HepG2 (cell line): ENCODE results near the gene SNCAIP. TPM values are rescaled to one million over a fixed set of nuclear protein-coding genes. Genes with fewer than 3 reads are reported as not detected.

Source experiments
- ATAC-seq: fragments of 200-7000 bp; cut with Tn5 transposase; 3 replicates; pipeline ENCODE4 v1.9.1; 2020; ENCODE audit warnings: mild to moderate bottlenecking, moderate library complexity
- BruUV-seq: library from RNA; stranded (reverse); fragments of 400-500 nt; replicated peaks from 2 replicates; lab custom pipeline; 2021; lab: Mats Ljungman, UMichigan
- CTCF ChIA-PET: fragments of 300-600 bp; formaldehyde crosslinking; extraction: SDS; loops from one replicate; lab custom pipeline; 2021; ENCODE audit warnings: low total read pairs, inconsistent platforms, low intra/inter-chr PET ratio; lab: Yijun Ruan, JAX
- POLR2A ChIA-PET: fragments of 350-600 bp; sonication (Branson Sonifier 250); formaldehyde crosslinking; loops from one replicate; lab custom pipeline; 2020; ENCODE audit warnings: antibody characterized with exemption, inconsistent platforms; lab: Yijun Ruan, JAX
- DNase-seq: peaks from one replicate; pipeline ENCODE4 v3.0.0-alpha.2; 2015; ENCODE audit warnings: low spot score
- FAIRE-seq: peaks from 3 replicates; lab custom pipeline; 2011; peaks lifted over from hg19 to GRCh38; lab: Jason Lieb, UNC
- H2AFZ ChIP-seq: one replicate; pipeline ENCODE4 v1.6.1; 2011; ENCODE audit warnings: low read length, inconsistent platforms
- H3K27ac ChIP-seq: fragments of 300-600 bp; 3 replicates; pipeline ENCODE4 v1.8.0; 2011; ENCODE audit warnings: mixed run types, mild to moderate bottlenecking, mixed read lengths, low read length, inconsistent platforms; ENCODE audit not compliant: insufficient read depth; ENCODE audit errors: extremely low read length
- H3K27me3 ChIP-seq, 2 experiments: fragments of 200-600 bp in 1 of 2; 2 replicates in 1 of 2; 3 replicates in 1 of 2; pipeline versions ENCODE4 v1.6.0 to v1.8.0; 2011; ENCODE audit warnings: low read length in 2 of 2, mild to moderate bottlenecking in 2 of 2, moderate library complexity in 2 of 2, inconsistent platforms in 1 of 2; ENCODE audit not compliant: insufficient read depth in 2 of 2, control insufficient read depth in 1 of 2
- H3K36me3 ChIP-seq, 2 experiments: fragments of 200-600 bp in 1 of 2; replicated peaks in 1 of 2; 2 replicates in 1 of 2; 3 replicates in 1 of 2; pipeline versions ENCODE4 v1.5.1 to v1.8.0; 2011; ENCODE audit warnings: low read length in 2 of 2, inconsistent platforms in 1 of 2; ENCODE audit not compliant: insufficient read depth in 2 of 2, control insufficient read depth in 1 of 2
- H3K4me1 ChIP-seq: 2 replicates; pipeline ENCODE4 v1.5.1; 2012; ENCODE audit warnings: low read length, inconsistent platforms; ENCODE audit not compliant: insufficient read depth
- H3K4me2 ChIP-seq: 2 replicates; pipeline ENCODE4 v1.6.0; 2011; ENCODE audit warnings: low read depth, low read length, inconsistent platforms
- H3K4me3 ChIP-seq, 3 experiments: fragments of 200-600 bp in 1 of 3; sonication (generic), shearing (Covaris generic) in 1 of 3; replicated peaks in 1 of 3; 2 replicates each; pipeline ENCODE4 v1.5.1; 2011 to 2016; ENCODE audit warnings: low read length in 3 of 3, inconsistent platforms in 2 of 3, low read depth in 2 of 3, mild to moderate bottlenecking in 2 of 3, control low read depth in 1 of 3, mixed read lengths in 1 of 3; ENCODE audit not compliant: insufficient read depth in 1 of 3
- H3K79me2 ChIP-seq: one replicate; pipeline ENCODE4 v1.6.1; 2011; ENCODE audit warnings: low read length, inconsistent platforms; ENCODE audit not compliant: insufficient read depth
- H3K9ac ChIP-seq: 2 replicates; pipeline ENCODE4 v1.6.0; 2011; ENCODE audit warnings: mild to moderate bottlenecking, low read depth, low read length, inconsistent platforms; ENCODE audit not compliant: insufficient read depth
- H3K9me3 ChIP-seq: 2 replicates; pipeline ENCODE4 v1.5.1; 2012; ENCODE audit warnings: mild to moderate bottlenecking, low read length
- H4K20me1 ChIP-seq: 2 replicates; pipeline ENCODE4 v1.6.0; 2011; ENCODE audit warnings: inconsistent platforms, mild to moderate bottlenecking, low read length, moderate library complexity; ENCODE audit not compliant: insufficient read depth
- CEBPB ChIP-seq: IDR thresholded peaks from 2 replicates; pipeline ENCODE4 v1.6.1; 2011; ENCODE audit warnings: low read depth, low read length, improper control_type of control experiment, borderline replicate concordance
- KDM5A ChIP-seq: fragments of 200-600 bp; sonication (generic); IDR thresholded peaks from 2 replicates; pipeline ENCODE4 v1.7.0; 2018; ENCODE audit warnings: antibody characterized with exemption, mild to moderate bottlenecking, low read length, borderline replicate concordance
- NR2C2 ChIP-seq: sonication (generic); formaldehyde crosslinking; IDR thresholded peaks from 2 replicates; pipeline ENCODE4 v1.4.0; 2020; ENCODE audit warnings: missing genetic modification reagents, mild to moderate bottlenecking, moderate library complexity, borderline replicate concordance
- ZFP36L2 ChIP-seq: sonication (generic); formaldehyde crosslinking; IDR thresholded peaks from 2 replicates; pipeline ENCODE4 v1.4.0; 2020; ENCODE audit warnings: missing genetic modification reagents
- ZNF10 ChIP-seq: sonication (generic); formaldehyde crosslinking; IDR thresholded peaks from 2 replicates; pipeline ENCODE4 v1.4.0; 2020; ENCODE audit warnings: mild to moderate bottlenecking, low read depth, missing genetic modification reagents, borderline replicate concordance
- WGBS: methylation state at CpG from one replicate; pipeline ENCODE4 v1.1.6; 2017; ENCODE audit warnings: low lambda C conversion rate; 5-methylcytosine and 5-hydroxymethylcytosine counted together
- in situ Hi-C: cut with HindIII; loops from 2 replicates; pipeline ENCODE4 v1.10.0; 2017; ENCODE audit warnings: low pct_unique_long_range_greater_than_20kb; ENCODE audit not compliant: extremely low pct_ligation_motif_present
- intact Hi-C: fragments of 100-400 bp; cut with micrococcal nuclease; formaldehyde crosslinking; loops from one replicate; pipeline ENCODE4 v1.10.0; 2022; ENCODE audit not compliant: unreplicated experiment
- polyA plus RNA-seq, 8 experiments: library from polyadenylated mRNA; depleted of rRNA in 3 of 8; stranded (reverse) in 7 of 8; unstranded in 1 of 8; fragments of >200 nt; fragmentation: Illumina TruSeq in 4 of 8; extraction: Trizol in 4 of 8; gene quantifications; 2 replicates each; pipeline versions ENCODE4 v1.2.1 to v1.2.3, GENCODE V29; 2011 to 2016; ENCODE audit warnings: low read depth in 4 of 8, missing spikeins in 1 of 8, mixed read lengths in 1 of 8; ENCODE audit not compliant: insufficient read depth in 1 of 8
- total RNA-seq, 5 experiments: library from RNA; depleted of rRNA; stranded (reverse); fragments of >200 nt; fragmentation: Illumina TruSeq; extraction: Trizol; gene quantifications; 2 replicates each; pipeline ENCODE4 v1.2.3, GENCODE V29; 2016; ENCODE audit warnings: low read depth in 1 of 5
- TF ChIP-seq, protein P1 (sequence below): sonication (generic); formaldehyde crosslinking; IDR thresholded peaks from 2 replicates; pipeline ENCODE4 v1.5.1; 2020; ENCODE audit warnings: mild to moderate bottlenecking, missing genetic modification reagents, moderate library complexity
- TF ChIP-seq, protein P2 (sequence below): sonication (generic); formaldehyde crosslinking; IDR thresholded peaks from 2 replicates; pipeline ENCODE4 v1.4.0; 2020; ENCODE audit warnings: missing genetic modification reagents, borderline replicate concordance
- TF ChIP-seq, protein P3 (sequence below): IDR thresholded peaks from 2 replicates; pipeline ENCODE4 v1.6.1; 2012; ENCODE audit warnings: inconsistent platforms

Gene SNCAIP
- total and polyA plus RNA-seq, 2 of the 13 experiments (the other 11 are each of a cell fraction or from before 2014, with no cell fraction given): not detected

DNA sequence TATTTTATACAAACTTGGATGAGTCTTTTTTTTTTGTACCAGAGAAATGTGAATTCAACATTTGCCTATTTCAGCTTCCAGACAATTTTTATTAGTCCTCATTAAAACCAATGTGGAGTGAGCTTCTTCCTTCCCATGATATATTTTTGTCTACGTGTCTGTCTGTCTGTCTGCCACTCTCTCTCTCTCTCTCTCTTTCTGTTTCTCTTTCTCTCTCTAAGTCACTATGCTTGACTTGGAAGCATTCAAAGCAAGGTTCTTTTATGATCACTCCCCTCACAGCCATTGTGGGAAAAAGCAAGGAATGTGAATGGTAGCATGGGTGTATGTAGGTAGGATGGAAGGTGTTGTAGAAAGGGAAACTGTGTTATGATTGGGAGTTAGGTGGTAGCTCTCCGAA lies 80.2 kb downstream of the SNCAIP start:
- intact Hi-C loops: loop anchor here (1.0 kb wide), 1 partner anchor 46 kb away; no protein-coding TSS in a partner anchor
- FAIRE-seq (no peak), DNase-seq (no peak), ATAC-seq (no peak)
- Histone ChIP-seq H3K27me3 (no peaks in the 10 kb centered on the region), H3K4me1 (no peaks in the 10 kb centered on the region), H3K27ac (no peak overlapping the region), H3K9ac (no peak overlapping the region), H3K9me3 (no peaks in the 10 kb centered on the region), H3K36me3 (no peaks in the 10 kb centered on the region), H4K20me1 (no peaks in the 10 kb centered on the region), H3K79me2 (no peaks in the 10 kb centered on the region), H2AFZ (no peak overlapping the region), H3K4me2 (no peak overlapping the region), H3K4me3 (no peak overlapping the region)
- in situ Hi-C loops: no loop called here
- CTCF ChIA-PET: no interaction called here
- BruUV-seq: no TSS peak
- TF ChIP-seq ZNF10 (CRISPR knock-in tag): no peak
- 2% methylated on average over 2 of the region's 2 CpGs for WGBS
- POLR2A ChIA-PET: no interaction called here

DNA sequence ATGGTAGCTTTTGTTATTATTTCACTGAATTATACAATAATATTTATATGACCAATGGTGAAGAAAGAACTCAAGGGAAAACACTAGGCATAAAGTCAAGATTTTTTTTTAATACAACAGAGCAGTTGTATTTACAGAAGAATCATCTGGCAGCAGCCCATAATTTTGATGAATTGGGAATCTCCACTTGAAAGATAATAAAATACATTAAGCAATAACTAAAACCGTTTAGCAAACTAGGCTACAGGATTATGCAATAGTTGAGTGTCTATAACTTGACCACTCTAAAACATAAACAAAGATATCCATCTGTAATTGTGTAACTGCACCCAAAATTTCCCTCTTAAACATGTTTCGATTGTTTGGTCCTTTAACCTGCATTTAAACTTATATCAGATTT lies 80.8 kb downstream of the SNCAIP start:
- no peak overlapping the region for H3K4me2 ChIP-seq
- no peaks in the 10 kb centered on the region for H3K36me3 ChIP-seq
- no peaks in the 10 kb centered on the region for H4K20me1 ChIP-seq
- H3K9ac ChIP-seq: no peak overlapping the region
- H3K4me1 ChIP-seq: no peaks in the 10 kb centered on the region
- no peak for ATAC-seq
- WGBS: 2% methylated on average over 2 of the region's 2 CpGs
- TF ChIP-seq, protein P1, sequence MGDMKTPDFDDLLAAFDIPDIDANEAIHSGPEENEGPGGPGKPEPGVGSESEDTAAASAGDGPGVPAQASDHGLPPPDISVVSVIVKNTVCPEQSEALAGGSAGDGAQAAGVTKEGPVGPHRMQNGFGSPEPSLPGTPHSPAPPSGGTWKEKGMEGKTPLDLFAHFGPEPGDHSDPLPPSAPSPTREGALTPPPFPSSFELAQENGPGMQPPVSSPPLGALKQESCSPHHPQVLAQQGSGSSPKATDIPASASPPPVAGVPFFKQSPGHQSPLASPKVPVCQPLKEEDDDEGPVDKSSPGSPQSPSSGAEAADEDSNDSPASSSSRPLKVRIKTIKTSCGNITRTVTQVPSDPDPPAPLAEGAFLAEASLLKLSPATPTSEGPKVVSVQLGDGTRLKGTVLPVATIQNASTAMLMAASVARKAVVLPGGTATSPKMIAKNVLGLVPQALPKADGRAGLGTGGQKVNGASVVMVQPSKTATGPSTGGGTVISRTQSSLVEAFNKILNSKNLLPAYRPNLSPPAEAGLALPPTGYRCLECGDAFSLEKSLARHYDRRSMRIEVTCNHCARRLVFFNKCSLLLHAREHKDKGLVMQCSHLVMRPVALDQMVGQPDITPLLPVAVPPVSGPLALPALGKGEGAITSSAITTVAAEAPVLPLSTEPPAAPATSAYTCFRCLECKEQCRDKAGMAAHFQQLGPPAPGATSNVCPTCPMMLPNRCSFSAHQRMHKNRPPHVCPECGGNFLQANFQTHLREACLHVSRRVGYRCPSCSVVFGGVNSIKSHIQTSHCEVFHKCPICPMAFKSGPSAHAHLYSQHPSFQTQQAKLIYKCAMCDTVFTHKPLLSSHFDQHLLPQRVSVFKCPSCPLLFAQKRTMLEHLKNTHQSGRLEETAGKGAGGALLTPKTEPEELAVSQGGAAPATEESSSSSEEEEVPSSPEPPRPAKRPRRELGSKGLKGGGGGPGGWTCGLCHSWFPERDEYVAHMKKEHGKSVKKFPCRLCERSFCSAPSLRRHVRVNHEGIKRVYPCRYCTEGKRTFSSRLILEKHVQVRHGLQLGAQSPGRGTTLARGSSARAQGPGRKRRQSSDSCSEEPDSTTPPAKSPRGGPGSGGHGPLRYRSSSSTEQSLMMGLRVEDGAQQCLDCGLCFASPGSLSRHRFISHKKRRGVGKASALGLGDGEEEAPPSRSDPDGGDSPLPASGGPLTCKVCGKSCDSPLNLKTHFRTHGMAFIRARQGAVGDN (CRISPR knock-in tag): no peak
- TF ChIP-seq ZFP36L2 (no peak), NR2C2 (no peak), KDM5A (no peak), CEBPB (peak; percentile 73)
- TF ChIP-seq, protein P2, sequence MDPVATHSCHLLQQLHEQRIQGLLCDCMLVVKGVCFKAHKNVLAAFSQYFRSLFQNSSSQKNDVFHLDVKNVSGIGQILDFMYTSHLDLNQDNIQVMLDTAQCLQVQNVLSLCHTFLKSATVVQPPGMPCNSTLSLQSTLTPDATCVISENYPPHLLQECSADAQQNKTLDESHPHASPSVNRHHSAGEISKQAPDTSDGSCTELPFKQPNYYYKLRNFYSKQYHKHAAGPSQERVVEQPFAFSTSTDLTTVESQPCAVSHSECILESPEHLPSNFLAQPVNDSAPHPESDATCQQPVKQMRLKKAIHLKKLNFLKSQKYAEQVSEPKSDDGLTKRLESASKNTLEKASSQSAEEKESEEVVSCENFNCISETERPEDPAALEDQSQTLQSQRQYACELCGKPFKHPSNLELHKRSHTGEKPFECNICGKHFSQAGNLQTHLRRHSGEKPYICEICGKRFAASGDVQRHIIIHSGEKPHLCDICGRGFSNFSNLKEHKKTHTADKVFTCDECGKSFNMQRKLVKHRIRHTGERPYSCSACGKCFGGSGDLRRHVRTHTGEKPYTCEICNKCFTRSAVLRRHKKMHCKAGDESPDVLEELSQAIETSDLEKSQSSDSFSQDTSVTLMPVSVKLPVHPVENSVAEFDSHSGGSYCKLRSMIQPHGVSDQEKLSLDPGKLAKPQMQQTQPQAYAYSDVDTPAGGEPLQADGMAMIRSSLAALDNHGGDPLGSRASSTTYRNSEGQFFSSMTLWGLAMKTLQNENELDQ: no peak
- TF ChIP-seq, protein P3, sequence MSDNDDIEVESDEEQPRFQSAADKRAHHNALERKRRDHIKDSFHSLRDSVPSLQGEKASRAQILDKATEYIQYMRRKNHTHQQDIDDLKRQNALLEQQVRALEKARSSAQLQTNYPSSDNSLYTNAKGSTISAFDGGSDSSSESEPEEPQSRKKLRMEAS: no peak
- no peaks in the 10 kb centered on the region for H3K9me3 ChIP-seq
- H3K79me2 ChIP-seq: no peaks in the 10 kb centered on the region
- no peak for FAIRE-seq
- BruUV-seq: no TSS peak
- in situ Hi-C loops: no loop called here
- H3K27ac ChIP-seq: no peak overlapping the region
- DNase-seq: no peak
- POLR2A ChIA-PET: no interaction called here
- no peak overlapping the region for H3K4me3 ChIP-seq
- intact Hi-C loops: loop anchor here (1.0 kb wide), 1 partner anchor 47 kb away; no protein-coding TSS in a partner anchor
- no peak overlapping the region for H2AFZ ChIP-seq
- H3K27me3 ChIP-seq: no peaks in the 10 kb centered on the region
- CTCF ChIA-PET: no interaction called here
